Panc1 (cell line): ENCODE measurements around the gene SLAMF7. TPM values are rescaled to one million over a fixed set of nuclear protein-coding genes. Genes with fewer than 3 reads are reported as not detected.
"Not testable (repeated sequence)": the region's sequence is repeated elsewhere in the genome, so short reads cannot be mapped to it uniquely, and the experiment has no call there.

Experiments used
- ATAC-seq: fragments of 200-7000 bp; cut with Tn5 transposase; 2 replicates; pipeline ENCODE4 v1.9.1; 2020; ENCODE audit warnings: mild to moderate bottlenecking, moderate library complexity
- BruUV-seq: library from RNA; stranded (reverse); fragments of 400-500 nt; replicated peaks from 2 replicates; lab custom pipeline; 2021; lab: Mats Ljungman, UMichigan
- CTCF ChIA-PET: fragments of 300-600 bp; sonication (Branson Sonifier 250); formaldehyde crosslinking; loops from one replicate; lab custom pipeline; 2022; ENCODE audit warnings: antibody characterized with exemption; lab: Charles Lee
- POLR2A ChIA-PET: fragments of 300-600 bp; sonication (Branson Sonifier 250); formaldehyde crosslinking; loops from one replicate; lab custom pipeline; 2022; ENCODE audit warnings: antibody characterized with exemption; lab: Charles Lee
- DNase-seq: peaks from one replicate; pipeline ENCODE4 v3.0.0-alpha.2; 2010; ENCODE audit warnings: low read depth, low spot score
- H3K27ac ChIP-seq: 2 replicates; pipeline ENCODE4 v1.5.1; 2011; ENCODE audit warnings: mild to moderate bottlenecking, low read length, inconsistent platforms
- H3K27me3 ChIP-seq: fragments of 200-500 bp; sonication (Bioruptor generic); 2 replicates; pipeline ENCODE4 v1.6.0; 2014; ENCODE audit warnings: low read length, inconsistent platforms; ENCODE audit not compliant: control insufficient read depth, insufficient read depth
- H3K36me3 ChIP-seq: fragments of 200-500 bp; sonication (Bioruptor generic); 2 replicates; pipeline ENCODE4 v1.5.1; 2014; ENCODE audit warnings: inconsistent platforms, mild to moderate bottlenecking, low read length, moderate library complexity; ENCODE audit not compliant: control insufficient read depth, insufficient read depth
- H3K4me1 ChIP-seq: 2 replicates; pipeline ENCODE4 v1.5.1; 2011; ENCODE audit warnings: inconsistent platforms, mild to moderate bottlenecking, low read length, moderate library complexity; ENCODE audit not compliant: control insufficient read depth, insufficient read depth
- H3K4me3 ChIP-seq, 2 experiments: 2 replicates each; pipeline ENCODE4 v1.5.1; 2011 to 2012; ENCODE audit warnings: low read depth in 2 of 2, low read length in 2 of 2, mild to moderate bottlenecking in 2 of 2, inconsistent platforms in 1 of 2, moderate library complexity in 1 of 2
- H3K9me3 ChIP-seq: fragments of 200-500 bp; sonication (Bioruptor generic); 2 replicates; pipeline ENCODE4 v1.5.1; 2014; ENCODE audit warnings: low read depth, mild to moderate bottlenecking, inconsistent platforms, low read length, moderate library complexity; ENCODE audit not compliant: control insufficient read depth, insufficient read depth
- CTCF ChIP-seq: fragments of 450-650 bp; IDR thresholded peaks from 2 replicates; pipeline ENCODE4 v1.5.1; 2017; ENCODE audit warnings: mild to moderate bottlenecking
- POLR2AphosphoS5 ChIP-seq: IDR thresholded peaks from 2 replicates; pipeline ENCODE4 v1.6.1; 2012; ENCODE audit warnings: mild to moderate bottlenecking, low read depth, low read length, moderate library complexity
- REST ChIP-seq, 2 experiments: IDR thresholded peaks; 2 replicates each; pipeline ENCODE4 v1.6.1; 2011 to 2012; ENCODE audit warnings: low read depth in 2 of 2, control low read depth in 1 of 2, low read length in 1 of 2, mild to moderate bottlenecking in 1 of 2, moderate library complexity in 1 of 2; ENCODE audit not compliant: insufficient read depth in 1 of 2
- SIN3A ChIP-seq: IDR thresholded peaks from 2 replicates; pipeline ENCODE4 v1.6.1; 2012; ENCODE audit warnings: low read depth, mild to moderate bottlenecking, low read length, moderate library complexity, borderline replicate concordance; ENCODE audit not compliant: insufficient read depth
- TCF7L2 ChIP-seq: IDR thresholded peaks from 2 replicates; pipeline ENCODE4 v1.6.1; 2011; ENCODE audit warnings: mild to moderate bottlenecking, low read depth, low read length, inconsistent platforms
- in situ Hi-C: cut with HindIII; loops from 2 replicates; pipeline ENCODE4 v1.10.0; 2016; ENCODE audit warnings: low sequenced_read_pairs, low pct_unique_long_range_greater_than_20kb
- intact Hi-C: fragments of 100-400 bp; cut with micrococcal nuclease; formaldehyde crosslinking; loops from one replicate; pipeline ENCODE4 v1.10.0; 2022; ENCODE audit not compliant: unreplicated experiment
- total RNA-seq: library from RNA; stranded (reverse); gene quantifications from one replicate; pipeline ENCODE4 v1.2.1, GENCODE V29; 2021; ENCODE audit not compliant: unreplicated experiment

Gene SLAMF7
- total RNA-seq, 1 experiment from 2014 or later = 0.21 TPM

DNA sequence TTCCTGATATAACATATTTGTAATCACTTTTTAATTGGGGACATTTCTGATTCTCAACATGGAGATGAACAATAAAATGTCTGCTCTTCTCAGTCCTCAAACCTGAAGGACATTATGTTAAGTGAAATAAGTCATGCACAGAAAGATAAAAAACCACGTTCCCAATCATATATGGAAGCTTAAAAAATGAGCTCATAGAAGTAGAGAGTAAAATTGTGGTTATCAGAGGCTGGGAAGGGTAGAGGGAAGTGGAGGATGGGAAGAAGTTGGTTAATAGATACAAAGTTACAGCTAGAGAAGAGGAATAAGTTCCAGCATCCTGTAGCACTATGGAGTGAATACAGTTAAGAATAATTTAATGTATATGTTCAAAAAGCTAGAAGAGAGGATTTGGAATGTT, 25.9 kb upstream of the SLAMF7 start:
- no peaks in the 10 kb centered on the region for H3K4me1 ChIP-seq

DNA sequence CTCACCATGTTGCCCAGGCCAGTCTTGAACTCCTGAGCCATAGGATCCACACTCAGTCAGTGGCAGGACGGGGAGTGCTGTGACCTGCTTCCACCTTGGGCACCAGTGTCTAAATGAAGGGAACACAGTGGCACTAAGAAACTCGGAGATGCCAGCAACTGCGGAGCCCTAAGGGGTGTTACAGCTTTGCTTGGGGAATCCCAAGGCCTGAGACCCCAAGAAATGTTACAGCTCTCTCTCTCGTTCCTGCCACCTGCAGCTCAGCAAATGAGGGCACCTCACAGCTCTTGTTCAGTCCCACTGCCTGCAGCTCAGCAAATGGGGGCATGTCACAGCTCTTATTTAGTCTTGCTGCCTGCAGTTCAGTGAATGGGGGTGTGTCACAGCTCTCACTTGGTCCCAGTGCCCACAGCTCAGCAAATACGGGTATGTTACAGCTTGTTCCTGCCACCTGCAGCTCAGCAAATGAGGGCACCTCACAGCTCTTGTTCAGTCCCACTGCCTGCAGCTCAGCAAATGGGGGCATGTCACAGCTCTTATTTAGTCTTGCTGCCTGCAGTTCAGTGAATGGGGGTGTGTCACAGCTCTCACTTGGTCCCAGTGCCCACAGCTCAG, 24.9 kb upstream of the SLAMF7 start:
- H3K36me3 ChIP-seq, POLR2A ChIA-PET, BruUV-seq, H3K27me3 ChIP-seq, CTCF ChIA-PET, intact Hi-C loops, H3K4me1 ChIP-seq, ATAC-seq, DNase-seq, in situ Hi-C loops, H3K9me3 ChIP-seq, H3K27ac ChIP-seq, H3K4me3 ChIP-seq: not testable (repeated sequence)

More for the DNA sequence above, 25.9 kb upstream of the SLAMF7 start:
- in situ Hi-C loops (no loop called here), intact Hi-C loops (no loop called here)
- POLR2A ChIA-PET = no interaction called here
- H3K27me3 ChIP-seq = peaks cover 8% of the 10 kb centered on the region
- DNase-seq = no peak
- no TSS peak for BruUV-seq
- H3K36me3 ChIP-seq = no peaks in the 10 kb centered on the region
- TF ChIP-seq SIN3A (no peak), POLR2AphosphoS5 (no peak), REST (IDR thresholded peaks at IDR 0.05; ENCODE audit: insufficient read depth in 1 of 2, low read depth in 2 of 2, low read length in 1 of 2) (no peak), CTCF (no peak), TCF7L2 (no peak)
- H3K4me3 ChIP-seq = no peak overlapping the region
- H3K27ac ChIP-seq = no peak overlapping the region
- CTCF ChIA-PET = no interaction called here
- ATAC-seq = no peak
- no peaks in the 10 kb centered on the region for H3K9me3 ChIP-seq

DNA sequence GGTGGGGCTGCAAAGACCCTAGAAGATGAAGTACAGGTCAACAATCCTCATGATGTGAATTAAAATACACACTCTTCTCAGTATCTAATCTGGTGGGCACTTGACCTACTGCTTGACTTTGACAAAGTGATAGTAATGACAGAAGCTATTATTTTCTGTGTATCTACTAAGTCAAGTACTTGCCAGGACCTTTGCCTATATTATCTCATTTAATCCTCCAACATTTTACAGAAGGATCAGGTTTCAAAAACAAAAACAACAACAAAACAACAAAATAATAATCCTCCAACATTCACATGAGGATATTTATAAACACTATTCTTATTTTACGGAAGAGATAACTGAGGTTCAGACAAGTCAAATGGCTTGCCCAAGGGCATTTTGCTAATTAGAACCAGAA, 23.0 kb upstream of the SLAMF7 start:
- Histone ChIP-seq H3K27me3 (peaks cover 8% of the 10 kb centered on the region), H3K36me3 (no peaks in the 10 kb centered on the region), H3K4me3 (no peak overlapping the region), H3K9me3 (no peaks in the 10 kb centered on the region), H3K4me1 (no peaks in the 10 kb centered on the region), H3K27ac (no peak overlapping the region)
- ChIA-PET CTCF (no interaction called here), POLR2A (interaction anchor here (0.7 kb wide), 1 partner anchor 25 kb away, joined by 3 read pairs; no protein-coding TSS in a partner anchor)
- ATAC-seq = no peak
- TF ChIP-seq CTCF (no peak), REST (IDR thresholded peaks at IDR 0.05; ENCODE audit: insufficient read depth in 1 of 2, low read depth in 2 of 2, low read length in 1 of 2) (no peak), SIN3A (no peak), POLR2AphosphoS5 (no peak), TCF7L2 (no peak)
- in situ Hi-C loops = no loop called here
- no TSS peak for BruUV-seq
- intact Hi-C loops = no loop called here
- no peak for DNase-seq
